ENCODE results near the gene CIPC. TPM values are rescaled to one million over a fixed set of nuclear protein-coding genes. Genes with fewer than 3 reads are reported as not detected.

The CIPC gene
- total and polyA plus RNA-seq, 9 of the 15 experiments (the other 6 are each of a cell fraction or from before 2014, with no cell fraction given): 5.0 to 16.9 (median 10.7) TPM

- TF ChIP-seq TRIM24 (IDR thresholded peaks at IDR 0.05) (peak; percentile 34 to 52; a peak in 2 of 4 replicates), CBFA2T2 (conservative IDR thresholded peaks at IDR 0.05) (peak; percentile 87), NCOR1 (IDR thresholded peaks at IDR 0.05) (peak; percentile 86), CC2D1A (IDR thresholded peaks at IDR 0.05) (peak; percentile 39; the same call in 1 of the 2 replicates), MCM7 (IDR thresholded peaks at IDR 0.05) (no peak), MTA2 (IDR thresholded peaks at IDR 0.05; ENCODE audit: low read depth) (peak; percentile 45; the same call in 1 of the 2 replicates), SMARCA4 (IDR thresholded peaks at IDR 0.05) (peak; percentile 49; the same call in 1 of the 2 replicates)
These were observed 15.7 kb upstream of the CIPC start (continued) for GRCh38 chr14:77082356-77082755.

- Histone ChIP-seq H4K20me1 (replicated peaks; ENCODE audit: control insufficient read depth, insufficient read depth, low read length) (no peaks in the 10 kb centered on the region), H3K27me3 (ENCODE audit: control insufficient read depth in 2 of 2, insufficient read depth in 2 of 2, low read length in 2 of 2) (peaks cover 5 to 6% of the 10 kb centered on the region in 2 experiments; a peak in 3 of 5 replicates), H3K27ac (ENCODE audit: extremely low read depth, low read depth, low read length) (no peak overlapping the region), H3K9ac (ENCODE audit: insufficient read depth in 1 of 2, low read depth in 2 of 2, low read length in 2 of 2) (no peak overlapping the region), H3K79me2 (ENCODE audit: control insufficient read depth, insufficient read depth, low read length) (no peaks in the 10 kb centered on the region), H3K9me1 (ENCODE audit: control insufficient read depth, insufficient read depth, low read length) (no peaks in the 10 kb centered on the region), H3K4me2 (ENCODE audit: insufficient read depth, low read length) (no peak overlapping the region), H3K9me3 (replicated peaks; ENCODE audit: control insufficient read depth, insufficient read depth, low read depth, low read length) (no peaks in the 10 kb centered on the region), H3K4me3 (no peak overlapping the region), H2AFZ (ENCODE audit: low read depth, low read length) (no peak overlapping the region), H3K4me1 (replicated peaks in 1 of 2; ENCODE audit: control insufficient read depth in 2 of 2, insufficient read depth in 2 of 2, low read length in 2 of 2) (peaks cover 0 to 13% of the 10 kb centered on the region in 2 experiments; a peak in 3 of 5 replicates), H3K36me3 (ENCODE audit: control insufficient read depth, insufficient read depth, low read length) (no peaks in the 10 kb centered on the region)
- no peak for ATAC-seq
- BruUV-seq (replicated peaks): no TSS peak
- CTCF ChIA-PET (ENCODE audit: low intra/inter-chr PET ratio): no interaction called here
- in situ Hi-C loops (cut with MboI) (no loop called here), intact Hi-C loops (cut with micrococcal nuclease) (no loop called here)
- peak in 1 of 4 experiments; percentile 12 for DNase-seq (ENCODE audit: extremely low read depth in 1 of 4, low spot score in 3 of 4)
- POLR2A ChIA-PET: no interaction called here
- no peak for TF ChIP-seq ZNF583 (CRISPR knock-in tag; IDR thresholded peaks at IDR 0.05)
- no peak for FAIRE-seq
- WGBS (ENCODE audit: insufficient coverage, low coverage, missing lambda C conversion rate): 0% methylated on average over 3 of the region's 3 CpGs
These were observed 15.0 kb upstream of the CIPC start for GRCh38 chr14:77083082-77083481.
